NCI-H128 (cell line): Measurements from ENCODE around the gene BTBD18.
"Not testable (repeated sequence)": the region's sequence is repeated elsewhere in the genome, so short reads cannot be mapped to it uniquely, and the experiment has no call there.

Source experiments
- DNase-seq: peaks from one replicate; lab custom pipeline; 2025; ENCODE audit not compliant: unreplicated experiment; lab: John Stamatoyannopoulos, UW

The BTBD18 gene

DNA sequence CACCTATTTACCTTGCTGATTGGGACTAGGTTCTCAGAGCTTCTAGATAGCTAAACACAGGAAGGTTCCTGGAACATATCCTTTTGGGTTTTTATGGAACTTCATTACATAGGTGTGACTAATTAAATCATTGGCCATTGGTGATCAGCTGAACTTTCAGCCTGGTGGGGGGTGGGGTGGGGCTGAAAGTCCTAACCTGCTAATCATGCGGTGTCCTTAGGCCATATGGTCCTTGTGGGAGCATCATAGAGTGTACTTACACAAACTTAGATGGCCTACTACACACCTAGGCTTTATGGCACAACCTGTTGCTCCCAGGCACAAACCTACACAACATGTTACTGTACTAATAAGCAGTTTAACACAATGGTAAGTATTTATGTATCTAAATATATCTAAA lies 19.0 kb downstream of the BTBD18 start:
- no peak for DNase-seq

DNA sequence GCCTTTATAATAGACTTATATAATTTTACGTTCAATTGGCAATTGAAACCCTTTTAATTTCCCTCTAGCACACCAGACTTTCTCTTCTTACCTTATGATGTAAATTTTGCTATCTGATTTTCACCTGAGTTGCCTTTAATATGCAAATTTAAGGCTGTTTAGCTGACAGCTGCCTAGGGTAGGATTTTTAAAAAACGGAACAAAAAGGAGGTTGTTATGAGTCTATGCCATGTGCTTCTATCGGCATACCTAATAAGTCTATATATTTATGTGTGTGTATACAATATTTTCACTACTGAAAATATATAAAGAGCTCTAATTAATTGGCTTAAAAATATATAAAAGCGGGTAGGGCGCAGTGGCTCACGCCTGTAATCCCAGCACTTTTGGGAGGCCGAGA lies 22.1 kb downstream of the BTBD18 start:
- no peak for DNase-seq

DNA sequence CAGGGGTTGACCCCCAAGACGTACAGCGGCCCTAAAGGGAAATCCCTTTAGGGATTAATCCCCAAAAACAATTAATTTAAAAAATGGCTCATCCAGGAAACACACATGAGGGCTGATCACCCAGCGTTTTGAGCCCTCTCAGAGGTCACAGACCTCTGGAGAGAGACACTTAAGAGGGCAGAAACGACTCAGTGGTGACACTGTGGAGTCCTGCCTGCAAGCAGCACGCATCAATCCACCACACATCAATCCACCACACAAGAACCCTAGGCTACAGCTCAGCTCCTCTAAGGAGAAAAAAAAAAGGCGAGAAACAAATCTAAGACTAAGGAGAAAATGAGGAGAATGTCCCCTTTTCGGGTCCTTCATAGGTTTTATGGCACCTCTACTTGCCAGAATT lies 22.8 kb downstream of the BTBD18 start:
- no peak for DNase-seq

DNA sequence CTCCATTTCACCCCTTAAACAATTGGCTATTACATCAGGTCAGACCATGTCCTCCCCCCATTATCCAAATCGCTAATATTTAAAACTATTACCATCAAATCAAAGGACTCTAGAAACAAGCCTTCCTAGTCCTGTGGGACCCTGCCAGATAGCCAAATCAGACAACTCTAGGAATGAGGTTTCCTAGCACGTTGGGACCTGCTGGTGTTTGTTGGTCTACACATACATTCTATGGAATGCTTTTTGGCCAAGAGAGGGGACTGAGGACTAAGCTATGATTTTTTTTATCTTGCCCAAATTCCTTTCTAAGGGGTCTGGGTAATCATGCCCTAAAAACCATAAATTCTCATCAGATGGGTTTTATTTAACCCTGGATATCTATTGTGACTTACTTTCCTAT lies 24.4 kb downstream of the BTBD18 start:
- DNase-seq, result no peak

DNA sequence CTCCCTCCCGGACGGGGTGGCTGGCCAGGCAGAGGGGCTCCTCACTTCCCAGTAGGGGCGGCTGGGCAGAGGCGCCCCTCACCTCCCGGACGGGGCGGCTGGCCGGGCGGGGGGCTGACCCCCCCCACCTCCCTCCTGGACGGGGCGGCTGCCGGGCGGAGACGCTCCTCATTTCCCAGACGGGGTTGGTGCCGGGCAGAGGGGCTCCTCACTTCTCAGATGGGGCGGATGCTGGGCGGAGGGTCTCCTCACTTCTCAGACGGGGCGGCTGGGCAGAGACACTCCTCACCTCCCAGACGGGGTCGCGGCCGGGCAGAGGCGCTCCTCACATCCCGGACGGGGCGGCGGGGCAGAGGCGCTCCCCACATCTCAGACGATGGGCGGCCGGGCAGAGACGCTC lies 34.9 kb downstream of the BTBD18 start:
- not testable (repeated sequence) for DNase-seq

DNA sequence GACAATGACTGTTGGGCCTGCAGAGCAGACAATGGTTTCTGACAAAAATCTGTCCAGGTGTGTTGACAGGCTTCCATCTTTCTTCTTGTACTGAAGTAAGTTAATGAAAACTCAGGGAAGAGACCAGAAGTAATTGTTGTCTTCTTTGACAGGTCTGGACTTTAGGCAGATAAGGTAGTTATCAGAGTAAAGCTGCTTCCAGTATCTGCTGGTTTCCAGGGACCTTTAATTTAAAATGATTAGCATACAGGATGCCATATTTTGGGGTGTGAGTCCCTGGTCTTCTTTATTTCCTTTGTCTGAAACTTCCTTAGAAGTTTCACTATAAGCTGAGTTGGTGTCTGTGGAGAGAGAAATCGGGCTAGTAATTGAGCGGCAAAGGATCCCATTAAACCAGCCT lies 37.8 kb downstream of the BTBD18 start:
- DNase-seq, result no peak

DNA sequence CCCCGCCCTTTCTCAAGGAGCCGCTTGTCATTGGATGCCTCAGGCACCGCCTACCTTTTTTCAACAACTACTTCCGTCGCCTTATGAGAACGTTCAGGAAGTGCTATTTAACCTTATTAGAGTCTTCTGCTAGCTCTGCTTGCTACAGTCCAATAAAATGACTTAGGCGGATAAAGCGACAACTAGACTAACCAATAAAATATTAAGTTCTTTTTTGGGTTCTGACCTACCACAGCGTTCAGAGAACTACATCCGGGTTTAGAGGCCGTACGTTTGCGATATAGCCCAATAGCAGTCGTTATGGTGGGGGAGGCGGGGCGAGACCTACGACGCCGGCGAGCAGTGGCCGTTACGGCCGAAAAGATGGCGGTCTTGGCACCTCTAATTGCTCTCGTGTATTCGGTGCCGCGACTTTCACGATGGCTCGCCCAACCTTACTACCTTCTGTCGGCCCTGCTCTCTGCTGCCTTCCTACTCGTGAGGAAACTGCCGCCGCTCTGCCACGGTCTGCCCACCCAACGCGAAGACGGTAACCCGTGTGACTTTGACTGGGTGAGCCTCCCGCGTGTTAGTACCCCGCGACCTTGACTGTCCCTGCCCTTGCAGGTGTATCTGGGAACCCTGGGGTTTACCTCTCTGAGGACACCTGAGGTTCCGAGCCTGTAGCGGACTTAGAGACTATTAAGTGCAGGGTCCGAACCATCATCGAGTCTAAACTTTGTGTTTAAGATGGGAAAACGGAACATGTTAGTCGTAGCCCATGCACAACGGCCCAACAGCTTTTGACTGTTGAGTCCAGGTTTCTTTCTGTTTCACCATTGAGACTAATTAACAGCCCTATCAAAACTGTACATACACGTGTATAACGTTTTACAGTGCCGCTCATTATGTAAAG lies 39.1 kb downstream of the BTBD18 start, which contains the start of gene TMX2:
TSS of gene TMX2 (plus strand) at position 338 of the 895 bp plus-strand sequence. CDS start at position 364, 26 bp downstream.
- DNase-seq, result peak; percentile 93

DNA sequence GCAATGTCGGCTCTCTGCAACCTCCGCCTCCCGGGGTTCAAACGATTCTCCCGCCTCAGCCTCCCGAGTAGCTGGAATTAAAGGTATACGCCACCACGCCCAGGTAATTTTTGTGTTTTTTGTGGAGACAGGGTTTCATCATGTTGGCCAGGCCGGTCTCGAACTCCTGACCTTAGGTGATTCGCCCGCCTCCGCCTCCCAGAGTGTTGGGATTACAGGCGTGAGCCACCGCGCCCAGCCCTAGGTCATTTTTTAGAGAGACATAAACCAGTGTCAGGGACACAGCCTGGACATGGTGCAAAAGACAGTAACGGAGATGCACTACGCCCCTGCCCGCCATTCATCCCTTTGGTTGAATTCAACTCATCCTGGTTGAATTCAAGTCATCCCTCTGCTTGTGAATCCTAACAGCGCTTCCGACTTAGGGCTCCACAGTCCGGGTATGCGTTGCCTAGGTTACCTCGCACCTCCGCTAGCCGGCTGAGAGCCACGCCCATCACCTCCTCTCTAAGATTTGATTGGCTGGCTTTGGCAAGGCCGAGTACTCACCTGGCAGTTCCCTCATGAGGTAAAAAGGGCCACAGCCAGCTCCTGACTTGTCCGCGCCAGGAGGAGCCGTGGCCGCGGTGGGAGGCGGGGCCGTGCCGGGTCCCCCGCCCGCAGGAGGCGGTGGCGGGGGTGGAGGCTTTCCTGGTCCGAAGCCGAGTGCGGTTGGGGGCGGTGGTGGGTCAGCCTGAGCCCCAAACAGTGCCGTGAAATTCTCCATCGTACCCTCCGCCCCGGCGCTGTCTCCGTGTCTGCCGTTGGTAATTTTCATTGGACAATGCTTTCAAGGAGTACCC lies 40.0 kb downstream of the BTBD18 start, which contains the start of gene MED19:
TSS of gene MED19 (minus strand) at position 802 of the 842 bp plus-strand sequence. CDS start at position 766, 36 bp downstream.
- peak; percentile 82 for DNase-seq

DNA sequence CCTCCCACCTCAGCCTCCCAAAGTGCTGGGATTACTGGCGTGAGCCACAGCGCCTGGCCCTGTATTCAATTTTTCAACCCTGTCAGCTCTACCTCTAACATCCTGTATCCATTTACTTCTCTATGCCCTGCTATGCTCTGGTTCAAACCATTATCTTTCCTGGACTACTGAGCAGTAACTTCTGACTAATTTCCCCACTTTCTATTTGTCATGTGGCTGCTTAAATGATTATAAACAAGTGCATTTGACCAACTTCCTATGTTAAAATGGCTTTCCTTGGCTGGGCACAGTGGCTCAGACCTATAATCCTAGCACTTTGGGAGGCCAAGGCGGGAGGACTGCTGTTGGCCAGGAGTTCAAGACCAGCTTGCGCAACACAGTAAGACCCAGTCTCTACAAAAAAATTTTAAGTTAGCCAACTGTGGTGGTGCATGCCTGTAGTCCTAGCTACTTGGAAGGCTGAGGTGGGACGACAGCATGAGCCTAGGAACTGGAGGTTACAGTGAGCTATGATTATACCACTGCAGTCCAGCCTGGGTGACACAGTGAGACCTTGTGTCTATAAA lies 41.7 kb downstream of the BTBD18 start:
- no peak for DNase-seq

DNA sequence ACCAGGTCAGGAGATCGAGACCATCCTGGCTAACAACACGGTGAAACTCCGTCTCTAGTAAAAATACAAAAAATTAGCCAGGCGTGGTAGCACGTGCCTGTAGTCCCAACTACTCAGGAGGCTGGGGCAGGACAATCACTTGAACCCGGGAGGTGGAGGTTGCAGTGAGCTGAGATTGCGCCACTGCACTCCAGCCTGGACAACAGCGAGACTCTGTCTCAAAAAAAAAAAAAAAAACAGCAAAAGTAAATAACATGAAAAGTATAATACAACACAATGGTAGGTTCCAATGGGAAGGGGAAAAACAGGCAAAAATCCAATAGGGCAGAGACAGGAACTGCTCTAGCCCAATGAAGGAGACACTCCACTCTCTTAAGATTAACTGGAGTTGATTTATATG lies 46.2 kb downstream of the BTBD18 start:
- DNase-seq, result not testable (repeated sequence)

DNA sequence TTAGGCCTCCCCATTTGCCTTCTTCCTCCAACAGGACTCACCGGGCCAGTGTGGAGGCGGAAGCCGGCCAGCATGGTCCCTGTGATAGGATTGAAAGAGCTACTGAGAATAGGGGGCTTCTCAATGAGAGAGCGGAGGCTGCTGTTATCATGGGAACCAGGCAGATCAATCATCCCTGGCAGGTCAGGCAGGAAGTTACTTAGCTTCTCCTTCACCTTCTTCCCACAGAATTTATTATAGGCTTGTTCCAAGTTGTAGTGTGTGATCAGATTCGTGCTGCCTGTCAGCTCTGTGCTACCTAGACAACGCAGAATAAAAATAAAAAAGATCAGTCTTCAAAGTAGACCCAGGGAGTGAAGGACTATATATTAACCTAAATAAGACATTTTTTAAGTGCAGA lies 46.7 kb downstream of the BTBD18 start:
- no peak for DNase-seq

DNA sequence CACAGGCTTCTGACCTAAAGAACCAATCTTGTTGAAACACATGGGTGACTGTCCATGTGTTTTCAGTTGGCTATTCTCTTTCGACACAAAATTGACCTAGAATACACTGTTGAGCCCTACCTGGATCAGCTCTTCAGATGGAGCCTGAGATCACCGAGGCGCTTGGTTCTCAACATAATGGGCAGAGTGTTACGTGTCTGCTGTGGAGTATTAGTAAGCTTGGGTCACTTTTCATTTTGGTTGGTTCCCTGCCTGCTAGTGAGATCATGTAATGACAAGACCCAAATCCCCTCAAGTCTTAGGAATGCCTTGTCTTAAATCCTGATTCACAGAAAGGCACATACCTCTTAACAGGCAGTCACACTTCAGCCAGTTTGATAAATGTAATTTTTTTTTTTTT lies 48.3 kb downstream of the BTBD18 start:
- DNase-seq, result no peak

DNA sequence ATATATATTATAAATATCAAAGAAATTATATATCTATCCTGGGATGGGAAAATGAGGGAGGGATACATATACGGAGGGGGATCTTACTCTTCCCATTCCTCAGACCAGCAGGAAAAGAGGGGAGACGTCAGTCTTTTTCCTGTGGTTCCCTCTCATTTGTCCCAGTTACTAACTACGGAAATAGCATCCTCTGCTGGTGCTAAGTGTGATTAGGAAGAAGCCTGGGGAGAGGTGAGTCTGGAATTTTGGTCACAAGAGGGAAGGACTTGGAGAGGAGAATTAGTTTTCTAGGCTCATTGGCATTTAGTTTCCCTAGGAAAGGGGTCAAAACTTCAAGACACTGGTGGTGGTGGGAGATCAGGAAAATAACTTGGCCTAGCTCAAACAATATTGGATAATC lies 51.2 kb downstream of the BTBD18 start:
- no peak for DNase-seq

DNA sequence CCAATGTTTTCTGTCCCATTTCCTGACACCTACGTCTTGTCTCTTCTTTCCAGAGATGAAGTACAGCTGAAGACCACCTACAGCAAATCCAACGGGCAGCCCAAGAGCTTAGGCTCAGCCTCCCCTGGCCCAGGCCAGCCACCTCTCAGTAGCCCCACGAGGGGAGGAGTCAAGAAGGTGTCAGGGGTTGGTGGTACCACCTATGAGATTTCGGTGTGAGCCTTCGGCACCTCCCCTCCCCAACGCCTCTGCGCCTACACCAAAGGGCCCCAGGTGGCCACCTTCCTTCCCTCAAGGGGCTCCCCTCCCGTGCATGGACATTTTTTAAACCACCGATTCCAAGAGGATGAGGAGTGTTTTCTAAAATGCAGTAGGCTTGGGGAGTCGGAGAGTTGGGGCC lies 51.8 kb downstream of the BTBD18 start:
- no peak for DNase-seq

DNA sequence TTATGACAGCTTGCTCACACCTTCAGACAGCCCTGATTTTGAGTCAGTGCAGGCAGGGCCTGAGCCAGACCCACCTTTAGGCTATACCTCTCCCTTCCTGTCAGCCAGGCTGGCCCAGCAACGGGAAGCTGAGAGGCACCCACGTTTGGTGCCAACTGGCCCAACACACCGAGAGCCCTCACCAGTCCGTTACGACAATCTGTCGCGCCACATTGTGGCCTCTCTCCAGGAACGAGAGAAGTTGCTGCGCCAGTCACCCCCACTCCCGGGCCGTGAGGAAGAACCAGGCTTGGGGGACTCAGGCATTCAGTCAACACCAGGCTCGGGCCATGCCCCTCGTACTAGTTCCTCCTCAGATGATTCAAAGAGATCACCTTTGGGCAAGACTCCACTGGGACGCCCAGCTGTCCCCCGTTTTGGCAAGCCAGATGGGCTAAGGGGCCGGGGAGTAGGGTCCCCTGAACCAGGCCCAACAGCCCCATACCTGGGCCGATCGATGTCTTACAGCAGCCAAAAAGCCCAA lies 52.7 kb downstream of the BTBD18 start:
- no peak for DNase-seq
